ENCODE data around the gene CD40LG. TPM values are rescaled to one million over a fixed set of nuclear protein-coding genes. Genes with fewer than 3 reads are reported as not detected.

CD40LG gene
- polyA plus RNA-seq, 3 donors from 2014 or later: 0.21 to 0.63 (median 0.37) TPM

DNA sequence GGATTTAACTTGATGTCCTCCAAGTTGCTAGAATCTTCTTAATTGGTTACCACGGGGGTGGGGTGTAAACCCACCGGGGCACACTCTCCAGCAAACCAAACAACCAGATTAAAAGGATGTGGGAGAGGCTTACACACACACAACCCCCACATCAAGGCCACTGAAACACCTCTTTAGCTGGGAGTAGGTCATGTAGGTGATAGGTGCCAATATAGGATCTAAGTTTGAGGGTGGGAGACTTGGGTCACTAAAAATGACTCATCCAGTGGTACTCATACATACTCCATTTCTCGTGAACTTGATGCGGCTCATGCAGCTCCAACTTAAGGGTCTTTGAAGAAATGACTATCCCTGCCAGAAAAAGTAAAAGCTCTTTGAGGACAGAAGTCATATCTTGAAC, 20.5 kb upstream of the CD40LG start:
- peak overlapping the region; percentile 53 to 71 (median 62) for H3K4me3 Mint-ChIP-seq

DNA sequence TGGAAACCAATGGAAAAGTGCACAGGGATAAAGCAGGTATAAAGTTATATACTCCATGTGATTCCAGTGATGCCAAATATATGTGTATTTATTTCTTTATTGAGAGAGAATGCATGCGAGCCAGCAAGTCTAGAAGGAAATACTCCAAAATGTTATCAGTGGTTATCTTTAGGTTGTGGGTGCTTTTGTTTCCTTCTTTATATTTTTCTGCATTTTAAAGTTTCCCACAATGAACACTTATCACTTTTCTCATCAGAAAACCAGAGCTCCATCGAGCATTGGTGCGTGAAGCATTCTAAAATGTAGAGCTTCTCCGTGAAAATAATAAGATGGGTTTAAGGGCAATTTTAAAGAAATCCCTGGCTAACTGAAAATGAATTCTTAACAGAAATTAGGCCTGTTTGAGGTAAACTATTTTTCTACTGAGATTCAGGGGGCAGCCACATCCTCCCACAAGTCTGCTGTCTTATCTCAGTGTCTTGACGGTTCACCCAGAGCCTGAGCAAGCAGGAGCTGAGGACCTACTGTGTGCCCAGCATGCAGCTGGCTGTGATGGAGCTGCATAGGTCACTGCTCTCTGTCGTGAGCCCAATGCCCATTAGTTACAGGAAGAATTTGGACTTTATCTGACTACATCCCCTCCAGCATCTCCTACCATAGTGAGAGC, 18.7 kb upstream of the CD40LG start:
- Mint-ChIP-seq H3K27me3 (ENCODE audit: low read depth in 3 of 3) (peaks cover 2 to 10% (median 5%) of the 10 kb centered on the region in 3 donors), H3K4me3 (peak overlapping the region; percentile 28 to 68 (median 42)), H3K4me1 (peaks cover 82 to 90% of the 10 kb centered on the region in 2 donors), H3K36me3 (peaks cover 0 to 3% (median 0%) of the 10 kb centered on the region in 3 donors), H3K9me3 (no peaks in the 10 kb centered on the region), H3K27ac (peak overlapping the region; percentile 12 to 85 (median 66))
- DNase-seq: peak in 2 of 3 donors; percentile 11 to 13

More for the DNA sequence above, 20.5 kb upstream of the CD40LG start:
- H3K9me3 Mint-ChIP-seq: no peaks in the 10 kb centered on the region
- peak; percentile 32 to 46 (median 34) for DNase-seq
- H3K27me3 Mint-ChIP-seq (ENCODE audit: low read depth in 3 of 3): peaks cover 2 to 10% (median 3%) of the 10 kb centered on the region in 3 donors
- peak overlapping the region; percentile 39 to 76 (median 66) for H3K27ac Mint-ChIP-seq
- no peaks in the 10 kb centered on the region for H3K36me3 Mint-ChIP-seq
- peaks cover 86 to 90% of the 10 kb centered on the region in 2 donors for H3K4me1 Mint-ChIP-seq

DNA sequence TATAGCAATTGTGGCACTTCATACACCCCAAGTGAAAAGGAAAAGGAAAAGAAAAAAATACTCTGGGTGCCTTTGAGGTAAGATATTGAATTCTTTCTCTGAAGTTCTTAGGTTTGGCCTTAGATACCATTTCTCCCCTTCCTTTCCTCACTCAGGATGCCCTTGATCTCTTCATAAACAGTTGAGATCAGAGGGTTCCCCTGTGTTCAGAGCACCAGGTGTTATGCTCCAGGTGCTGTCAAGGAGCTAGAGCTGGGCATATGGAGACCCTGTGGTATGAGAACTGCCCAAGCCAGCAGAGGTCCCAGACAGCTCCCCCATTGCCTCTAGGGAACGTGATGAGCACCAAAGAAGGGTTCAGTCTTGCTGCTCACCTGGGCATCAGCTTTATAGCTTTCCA, 17.1 kb upstream of the CD40LG start:
- no peak for DNase-seq
- Mint-ChIP-seq H3K27ac (no peak overlapping the region), H3K36me3 (peaks cover 0 to 3% (median 0%) of the 10 kb centered on the region in 3 donors), H3K4me3 (no peak overlapping the region), H3K27me3 (ENCODE audit: low read depth in 3 of 3) (peaks cover 0 to 10% (median 7%) of the 10 kb centered on the region in 3 donors), H3K4me1 (peaks cover 81 to 92% of the 10 kb centered on the region in 2 donors), H3K9me3 (no peaks in the 10 kb centered on the region)

DNA sequence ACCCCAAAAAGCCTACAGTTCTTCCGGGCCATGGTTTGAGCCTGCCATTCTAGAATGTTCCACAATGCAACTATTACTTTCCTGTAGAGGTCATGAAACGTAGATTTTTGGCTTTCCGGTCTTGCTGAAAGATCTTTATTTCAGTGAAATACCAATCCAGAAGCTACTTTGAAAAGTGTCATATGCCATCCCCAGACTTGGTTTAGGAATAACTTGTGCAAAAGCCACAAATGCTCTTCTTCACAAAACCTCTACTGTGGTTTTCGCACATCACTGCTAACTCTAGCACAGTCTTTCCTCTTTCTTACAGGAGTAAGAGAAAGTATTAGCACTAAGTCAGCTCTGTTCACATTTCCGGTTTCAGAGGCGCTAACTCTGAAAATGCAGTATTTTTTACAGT, 12.7 kb upstream of the CD40LG start:
- peak overlapping the region; percentile 64 to 80 (median 68) for H3K4me3 Mint-ChIP-seq
- H3K36me3 Mint-ChIP-seq: peaks cover 0 to 3% (median 0%) of the 10 kb centered on the region in 3 donors

DNA sequence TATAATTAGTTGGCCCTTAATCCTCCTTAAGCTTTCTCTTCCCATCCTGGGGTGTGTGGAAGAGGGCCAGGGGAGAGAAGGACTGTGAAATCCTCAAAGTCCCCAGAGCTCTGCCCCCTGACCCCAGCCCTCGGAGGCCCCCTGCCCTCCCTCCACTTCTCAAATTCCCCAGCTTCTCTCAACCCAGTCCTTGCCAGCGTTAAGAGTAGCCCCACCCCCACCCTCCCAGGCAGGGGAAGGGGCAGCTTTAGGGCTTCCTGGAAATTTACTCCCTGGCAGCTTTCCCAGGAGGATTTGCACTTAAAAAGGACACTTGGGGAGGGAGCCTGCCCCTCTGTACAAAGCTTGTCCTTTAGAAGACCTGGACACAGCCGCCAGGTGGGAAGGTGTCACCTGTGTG, 11.8 kb upstream of the CD40LG start:
- Mint-ChIP-seq H3K4me1 (peaks cover 69 to 79% of the 10 kb centered on the region in 2 donors), H3K36me3 (peaks cover 0 to 3% (median 0%) of the 10 kb centered on the region in 3 donors), H3K27me3 (ENCODE audit: low read depth in 3 of 3) (peaks cover 0 to 7% (median 6%) of the 10 kb centered on the region in 3 donors), H3K9me3 (no peaks in the 10 kb centered on the region), H3K4me3 (peak overlapping the region in 3 of 5 donors; percentile 68 to 80 (median 75)), H3K27ac (no peak overlapping the region)
- no peak for DNase-seq

More for the DNA sequence above, 12.7 kb upstream of the CD40LG start:
- H3K4me1 Mint-ChIP-seq: peaks cover 72 to 88% of the 10 kb centered on the region in 2 donors
- no peaks in the 10 kb centered on the region for H3K9me3 Mint-ChIP-seq
- H3K27ac Mint-ChIP-seq: peak overlapping the region; percentile 78 to 84 (median 82)
- peaks cover 0 to 7% (median 6%) of the 10 kb centered on the region in 3 donors for H3K27me3 Mint-ChIP-seq (ENCODE audit: low read depth in 3 of 3)
- peak; percentile 58 to 60 (median 59) for DNase-seq

DNA sequence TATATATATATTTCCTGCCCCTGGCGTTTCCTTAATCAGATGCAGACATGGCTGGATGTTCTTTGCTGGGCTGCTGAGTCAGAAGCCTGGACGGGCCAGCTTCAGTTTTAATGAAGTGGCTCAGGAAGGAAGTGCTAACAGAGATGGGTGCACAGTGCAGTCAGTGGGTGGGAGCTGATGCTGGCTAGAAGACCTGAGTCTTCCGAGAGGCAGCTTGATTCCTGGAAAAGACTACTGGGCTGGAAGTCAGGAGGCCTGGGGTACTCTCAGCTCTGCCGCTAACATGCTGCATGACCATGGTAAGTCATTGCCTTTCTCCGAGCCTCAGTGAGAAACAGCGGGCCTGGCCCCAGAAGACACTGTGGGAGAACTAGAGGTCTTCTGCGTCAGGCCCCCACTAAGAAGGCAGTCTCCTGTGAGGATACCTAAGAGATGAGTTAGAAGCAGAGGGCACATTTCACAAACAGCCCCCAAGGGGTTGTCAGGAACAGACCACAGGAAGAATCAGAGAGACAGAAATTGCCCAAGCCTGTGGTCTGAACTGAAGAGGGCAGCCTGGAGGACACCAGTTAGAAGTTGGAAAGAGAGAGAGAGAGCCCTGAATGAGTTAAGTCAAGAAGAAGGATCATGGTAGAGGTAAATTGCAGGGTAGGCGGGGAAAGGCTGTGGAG, 8.3 kb upstream of the CD40LG start:
- H3K27ac Mint-ChIP-seq: peak overlapping the region in 3 of 6 donors; percentile 4 to 20 (median 19)
- peaks cover 73 to 75% of the 10 kb centered on the region in 2 donors for H3K4me1 Mint-ChIP-seq
- DNase-seq: no peak

DNA sequence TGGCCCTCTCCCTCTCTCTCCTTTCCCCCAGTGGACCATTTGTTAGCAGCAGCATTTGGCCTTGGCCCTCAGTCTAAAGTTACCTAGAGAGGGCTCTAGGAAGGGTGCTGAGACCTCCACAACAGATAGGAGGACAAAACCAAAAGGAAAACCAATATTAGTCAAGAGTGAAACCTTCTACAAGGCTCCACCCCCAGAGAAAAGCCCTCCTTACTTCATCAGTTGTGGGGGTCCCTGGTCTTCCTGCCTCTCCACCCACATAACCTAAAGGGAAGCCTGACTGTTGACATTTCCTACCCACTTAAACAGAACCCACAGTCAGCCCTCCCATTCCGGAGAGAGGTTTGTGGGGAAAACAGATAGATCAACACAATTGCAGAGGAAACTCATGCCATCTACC, 4.7 kb upstream of the CD40LG start:
- Mint-ChIP-seq H3K27ac (peak overlapping the region; percentile 17 to 73 (median 67)), H3K4me1 (peaks cover 39 to 55% of the 10 kb centered on the region in 2 donors), H3K9me3 (no peaks in the 10 kb centered on the region)

More for the DNA sequence above, 8.3 kb upstream of the CD40LG start:
- no peaks in the 10 kb centered on the region for H3K9me3 Mint-ChIP-seq
- H3K4me3 Mint-ChIP-seq: peak overlapping the region; percentile 35 to 62 (median 50)
- H3K27me3 Mint-ChIP-seq (ENCODE audit: low read depth in 3 of 3): peaks cover 0 to 4% (median 2%) of the 10 kb centered on the region in 3 donors
- no peaks in the 10 kb centered on the region for H3K36me3 Mint-ChIP-seq

DNA sequence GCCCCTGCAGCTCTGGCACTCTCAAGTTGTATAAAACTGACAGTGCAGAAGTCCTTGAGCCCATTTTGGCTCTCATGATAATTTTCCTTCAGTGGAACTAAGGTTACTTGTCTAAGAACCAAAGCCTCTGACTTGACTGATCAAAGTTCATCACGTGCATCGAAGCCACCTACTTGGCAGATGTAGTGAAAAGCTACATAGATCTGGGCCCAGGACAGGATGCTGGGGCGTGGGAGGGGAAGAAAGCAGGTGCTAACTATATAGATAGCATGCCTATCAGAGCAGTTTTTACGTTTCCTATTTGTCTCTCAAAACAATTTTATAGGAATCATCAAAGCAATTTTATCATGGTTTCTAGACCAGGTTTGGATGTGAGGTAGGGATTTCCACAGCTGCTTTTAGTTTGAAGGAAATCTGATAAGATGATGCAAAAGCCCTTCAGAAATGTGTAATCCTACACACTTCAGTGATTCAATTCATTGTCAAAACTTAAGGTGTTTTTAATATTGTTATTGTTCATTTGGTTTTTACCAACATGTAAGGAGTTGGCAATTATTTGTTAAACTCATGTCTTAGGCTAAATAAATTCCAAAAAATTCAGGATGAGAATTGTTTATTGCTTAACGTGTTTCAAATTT, 1.2 kb upstream of the CD40LG start:
- peaks cover 20 to 25% of the 10 kb centered on the region in 2 donors for H3K4me1 Mint-ChIP-seq
- DNase-seq: no peak
- H3K9me3 Mint-ChIP-seq: no peaks in the 10 kb centered on the region
- H3K4me3 Mint-ChIP-seq: no peak overlapping the region
- peaks cover 0 to 17% (median 4%) of the 10 kb centered on the region in 3 donors for H3K36me3 Mint-ChIP-seq
- H3K27me3 Mint-ChIP-seq (ENCODE audit: low read depth in 3 of 3): peaks cover 0 to 2% (median 0%) of the 10 kb centered on the region in 3 donors
- H3K27ac Mint-ChIP-seq: no peak overlapping the region

More for the DNA sequence above, 4.7 kb upstream of the CD40LG start:
- DNase-seq: no peak
- Mint-ChIP-seq H3K27me3 (ENCODE audit: low read depth in 3 of 3) (no peaks in the 10 kb centered on the region), H3K36me3 (peaks cover 0 to 16% (median 4%) of the 10 kb centered on the region in 3 donors), H3K4me3 (peak overlapping the region; percentile 20 to 71 (median 51))

DNA sequence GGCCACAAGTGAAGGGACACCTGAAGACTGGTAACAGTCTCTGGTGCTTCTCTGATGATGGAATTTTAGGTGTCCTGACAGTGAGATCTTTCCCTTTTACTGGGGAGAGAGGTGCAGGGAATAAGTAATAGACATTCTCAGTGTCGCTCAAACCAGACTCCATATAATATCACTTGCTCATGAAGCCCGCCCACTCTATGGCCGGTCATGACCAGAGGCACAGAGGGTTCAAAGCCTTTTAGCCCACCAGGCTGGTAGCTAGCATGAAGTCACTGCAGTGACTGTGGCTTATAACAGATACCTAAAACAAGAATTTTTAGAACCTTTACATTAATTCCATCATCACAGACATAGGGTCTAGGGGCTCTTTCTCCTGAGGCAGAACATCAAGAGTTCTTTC, 2.9 kb downstream of the CD40LG start:
- Mint-ChIP-seq H3K36me3 (peaks cover 0 to 23% (median 0%) of the 10 kb centered on the region in 3 donors), H3K27me3 (ENCODE audit: low read depth in 3 of 3) (peaks cover 0 to 6% (median 0%) of the 10 kb centered on the region in 3 donors), H3K4me3 (no peak overlapping the region), H3K27ac (no peak overlapping the region), H3K4me1 (peaks cover 0 to 7% of the 10 kb centered on the region in 2 donors), H3K9me3 (no peaks in the 10 kb centered on the region)
- DNase-seq: no peak

DNA sequence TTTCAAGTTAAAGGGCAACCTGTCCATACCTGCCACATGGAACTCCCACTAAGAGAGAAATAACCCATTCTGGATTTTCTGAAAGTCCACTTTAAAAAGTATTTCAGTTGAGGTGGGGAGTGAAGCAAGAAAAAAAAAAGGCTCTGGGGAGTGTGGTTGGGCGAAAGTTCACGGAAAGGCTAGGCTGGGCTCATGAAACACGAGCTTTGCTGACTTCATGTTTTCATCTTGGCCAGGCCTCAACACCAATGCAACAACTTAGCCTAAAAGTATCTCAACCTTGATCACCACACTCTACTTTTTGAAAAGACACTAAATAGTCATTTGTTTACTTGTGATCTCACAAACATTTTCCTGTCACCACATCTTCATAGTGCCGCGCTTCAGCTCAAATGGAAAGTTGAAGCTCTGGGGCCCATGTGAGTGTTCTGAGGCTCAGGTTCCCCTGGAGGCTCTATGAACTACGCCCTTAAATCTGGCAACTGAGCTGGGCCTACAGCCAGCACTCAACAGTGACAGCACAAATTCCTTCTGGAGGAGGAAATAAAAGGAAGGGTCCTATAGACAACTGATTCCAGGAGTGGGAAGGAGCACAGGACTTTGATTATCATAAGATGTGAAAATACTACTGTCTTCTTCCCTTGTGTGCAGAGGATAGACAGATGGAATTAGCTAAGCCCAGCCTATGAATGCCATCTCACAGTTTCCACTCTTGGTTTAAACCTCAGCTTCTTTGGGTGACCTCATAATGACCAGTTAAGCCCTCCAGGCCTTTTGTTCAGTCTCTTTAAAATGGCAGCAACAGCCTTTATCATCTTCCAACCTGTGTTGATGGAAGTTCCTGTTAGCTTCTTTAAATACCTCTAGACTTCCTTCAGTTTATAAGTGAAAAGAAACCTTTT, 5.1 kb downstream of the CD40LG start:
- no peak overlapping the region for H3K27ac Mint-ChIP-seq
- H3K4me3 Mint-ChIP-seq: no peak overlapping the region
- H3K4me1 Mint-ChIP-seq: peaks cover 0 to 5% of the 10 kb centered on the region in 2 donors
- no peak for DNase-seq
- peaks cover 0 to 6% (median 3%) of the 10 kb centered on the region in 3 donors for H3K27me3 Mint-ChIP-seq (ENCODE audit: low read depth in 3 of 3)
- no peaks in the 10 kb centered on the region for H3K9me3 Mint-ChIP-seq
- H3K36me3 Mint-ChIP-seq: peaks cover 0 to 15% (median 0%) of the 10 kb centered on the region in 3 donors

DNA sequence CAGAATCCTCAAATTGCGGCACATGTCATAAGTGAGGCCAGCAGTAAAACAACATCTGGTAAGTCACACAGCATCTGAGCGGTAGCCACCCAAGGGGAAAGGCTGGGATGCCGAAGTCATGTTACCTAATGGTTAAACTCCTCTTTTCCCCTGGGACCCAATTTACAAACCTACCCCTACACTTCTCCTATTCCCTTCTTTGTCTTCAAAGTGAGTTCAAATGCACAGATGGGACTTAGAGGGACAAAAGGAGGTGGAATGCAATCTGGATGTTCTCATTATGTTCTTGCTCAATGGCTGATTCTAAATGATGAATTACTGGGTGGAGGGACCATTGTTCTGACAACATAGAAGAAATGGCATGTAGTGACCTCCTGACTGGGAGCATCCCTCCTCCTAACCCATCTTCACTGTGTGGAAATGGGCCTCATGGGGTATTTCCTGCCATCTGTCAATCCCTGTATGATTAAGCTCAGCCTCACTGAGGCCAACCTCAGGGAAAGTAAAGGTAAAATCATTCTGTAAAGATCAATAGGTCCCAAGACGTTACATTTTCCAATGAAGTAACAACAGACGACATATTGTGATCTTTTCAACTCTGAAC, 8.5 kb downstream of the CD40LG start:
- Mint-ChIP-seq H3K27me3 (ENCODE audit: low read depth in 3 of 3) (peaks cover 0 to 5% (median 3%) of the 10 kb centered on the region in 3 donors), H3K4me3 (no peak overlapping the region), H3K9me3 (no peaks in the 10 kb centered on the region), H3K4me1 (peaks cover 0 to 14% of the 10 kb centered on the region in 2 donors), H3K27ac (no peak overlapping the region), H3K36me3 (peaks cover 0 to 22% (median 4%) of the 10 kb centered on the region in 3 donors)
- no peak for DNase-seq

DNA sequence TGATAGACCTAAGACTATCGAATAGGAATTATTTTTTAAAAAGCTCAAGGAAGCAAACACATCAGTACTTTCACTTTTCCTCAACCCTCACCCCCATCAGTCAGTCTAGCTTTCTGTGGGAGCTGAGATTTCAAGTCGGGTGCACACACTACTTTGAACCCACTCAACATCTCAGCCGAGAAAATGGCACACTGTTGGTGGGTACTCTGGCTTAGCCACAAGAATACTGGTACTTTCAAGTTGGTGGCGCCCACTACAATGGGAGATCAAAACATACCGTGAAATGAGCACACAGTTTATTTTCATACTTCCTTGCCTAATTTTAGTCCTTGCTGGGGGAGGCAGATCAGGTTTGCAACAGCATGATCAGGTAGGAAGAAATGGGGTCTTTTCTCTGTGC, 10.2 kb downstream of the CD40LG start:
- Mint-ChIP-seq H3K4me3 (no peak overlapping the region), H3K27me3 (ENCODE audit: low read depth in 3 of 3) (peaks cover 0 to 5% (median 3%) of the 10 kb centered on the region in 3 donors), H3K9me3 (no peaks in the 10 kb centered on the region), H3K36me3 (peaks cover 0 to 16% (median 4%) of the 10 kb centered on the region in 3 donors), H3K4me1 (peaks cover 13 to 28% of the 10 kb centered on the region in 2 donors), H3K27ac (no peak overlapping the region)
- DNase-seq: no peak
